IPS-15b (cell line): ENCODE results near the gene ETV4.

ENCODE experiments used
- H3K27me3 ChIP-seq: one replicate; pipeline ENCODE4 v1.6.1; 2013; ENCODE audit warnings: low read length; ENCODE audit not compliant: control insufficient read depth, insufficient read depth
- H3K36me3 ChIP-seq: one replicate; pipeline ENCODE4 v1.6.1; 2013; ENCODE audit warnings: low read length; ENCODE audit not compliant: control insufficient read depth, insufficient read depth
- H3K4me1 ChIP-seq: one replicate; pipeline ENCODE4 v1.6.1; 2013; ENCODE audit warnings: mild to moderate bottlenecking, low read length; ENCODE audit not compliant: control insufficient read depth, insufficient read depth
- H3K4me3 ChIP-seq: one replicate; pipeline ENCODE4 v1.5.1; 2013; ENCODE audit warnings: low read depth, low read length
- H3K9ac ChIP-seq: one replicate; pipeline ENCODE4 v1.6.1; 2013; ENCODE audit warnings: low read depth, mild to moderate bottlenecking, low read length
- H3K9me3 ChIP-seq: one replicate; pipeline ENCODE4 v1.6.1; 2013; ENCODE audit warnings: mild to moderate bottlenecking, low read length; ENCODE audit not compliant: control insufficient read depth, insufficient read depth

Gene ETV4

DNA sequence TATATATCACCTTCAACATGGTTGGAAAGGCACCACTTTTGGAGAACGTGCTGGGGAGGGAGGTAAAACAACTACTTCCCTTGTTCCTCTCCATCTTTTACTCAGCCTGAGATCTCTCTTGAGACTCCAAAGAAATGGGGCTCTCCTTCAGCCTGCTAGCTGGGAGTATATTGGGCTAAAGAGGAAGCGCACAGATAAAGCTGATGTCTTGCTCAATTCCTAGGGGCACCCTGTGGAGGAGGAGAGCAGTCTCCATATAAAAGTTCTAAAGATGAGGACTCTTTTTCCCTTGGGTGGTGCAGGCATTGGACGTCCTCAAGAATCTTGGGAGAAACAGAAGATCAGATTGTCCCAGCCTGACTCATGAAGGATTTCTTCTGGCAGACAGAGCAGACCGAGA lies 4.6 kb upstream of the ETV4 start:
- Histone ChIP-seq H3K27me3 (peaks cover 25% of the 10 kb centered on the region), H3K9ac (no peak overlapping the region), H3K36me3 (no peaks in the 10 kb centered on the region), H3K4me1 (peaks cover 36% of the 10 kb centered on the region), H3K9me3 (no peaks in the 10 kb centered on the region), H3K4me3 (no peak overlapping the region)

DNA sequence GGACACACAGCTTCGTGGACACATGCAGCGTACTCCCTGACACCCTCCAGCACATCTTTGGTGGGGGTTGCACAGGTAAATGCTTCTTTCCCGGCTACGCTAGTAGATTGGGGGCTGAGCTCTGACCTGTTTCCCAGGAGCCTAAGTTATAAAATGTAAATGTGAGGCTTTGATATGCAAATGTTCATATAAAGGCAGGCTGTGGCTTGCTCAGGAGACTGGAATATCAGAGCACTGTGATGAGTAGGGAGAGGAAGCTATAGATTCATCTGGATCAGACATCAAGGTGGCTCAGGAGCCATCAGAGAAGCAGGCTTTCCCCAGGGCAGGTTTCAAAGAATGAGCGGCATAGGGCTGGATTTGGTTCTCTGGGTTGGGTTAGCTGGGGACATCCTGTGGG lies 3.4 kb upstream of the ETV4 start:
- Histone ChIP-seq H3K4me1 (peaks cover 31% of the 10 kb centered on the region), H3K36me3 (no peaks in the 10 kb centered on the region), H3K9ac (no peak overlapping the region), H3K4me3 (no peak overlapping the region), H3K9me3 (no peaks in the 10 kb centered on the region), H3K27me3 (peaks cover 25% of the 10 kb centered on the region)

DNA sequence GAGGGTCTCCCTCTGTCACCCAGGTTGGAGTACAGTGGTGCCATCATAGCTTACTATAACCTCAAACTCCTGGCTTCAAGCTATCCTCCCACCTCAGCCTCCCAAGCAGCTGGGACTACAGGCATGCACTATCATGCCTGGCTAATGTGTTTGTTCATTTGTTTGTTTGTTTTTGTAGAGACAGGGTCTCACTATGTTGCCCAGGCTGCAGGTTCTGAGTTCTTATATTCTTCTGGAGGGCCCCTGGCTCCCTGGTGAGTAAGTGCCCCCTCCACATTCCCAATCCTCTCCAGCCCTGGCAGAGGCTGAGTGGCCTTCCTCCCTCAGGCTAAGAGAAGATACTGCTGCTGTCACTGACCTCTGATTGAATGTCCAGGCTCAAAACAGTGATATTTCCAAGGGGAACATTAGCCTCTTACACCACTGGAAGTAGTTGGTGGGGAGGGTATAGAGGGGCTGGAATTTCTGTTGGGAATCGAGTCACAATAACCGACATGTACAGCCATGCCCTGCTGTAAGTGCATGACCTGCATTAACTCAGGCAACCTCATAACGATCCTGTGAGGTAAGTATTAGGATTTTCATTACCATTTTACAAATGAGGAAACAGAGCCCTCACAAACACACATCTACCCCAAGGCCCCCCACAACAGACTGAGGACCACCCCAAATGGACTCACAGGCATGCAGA lies 2.7 kb upstream of the ETV4 start:
- Histone ChIP-seq H3K4me3 (no peak overlapping the region), H3K4me1 (peaks cover 27% of the 10 kb centered on the region), H3K27me3 (peaks cover 25% of the 10 kb centered on the region), H3K36me3 (no peaks in the 10 kb centered on the region), H3K9ac (no peak overlapping the region), H3K9me3 (no peaks in the 10 kb centered on the region)

DNA sequence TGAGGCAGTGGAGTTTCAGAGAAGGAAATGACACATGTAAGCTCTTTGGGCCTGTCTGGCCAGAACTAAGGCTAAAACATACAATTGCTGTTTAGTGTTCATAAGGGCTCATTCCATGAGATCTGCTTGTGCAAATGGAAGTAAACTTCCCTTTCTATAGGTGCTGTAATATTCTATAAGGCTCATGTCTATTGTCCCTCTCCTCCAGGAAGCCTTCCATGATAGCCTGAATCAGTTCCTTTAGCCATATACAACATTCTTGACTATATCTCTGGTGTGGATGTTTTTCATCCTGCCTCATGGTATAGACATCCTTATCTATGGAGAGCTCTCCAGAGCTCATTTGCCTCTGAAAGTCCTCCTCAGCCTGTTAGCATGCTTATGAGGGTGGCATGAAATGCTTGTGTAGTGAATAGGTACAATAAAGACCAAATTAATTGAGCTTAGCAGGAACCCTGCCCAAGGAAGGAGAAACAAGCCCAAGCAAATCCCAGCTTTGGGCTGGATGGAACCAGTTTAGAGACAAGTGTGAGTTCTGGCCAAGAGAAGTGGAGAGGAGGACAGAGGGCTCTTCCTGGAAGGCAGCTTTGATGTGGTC lies 1.6 kb upstream of the ETV4 start:
- Histone ChIP-seq H3K27me3 (peaks cover 25% of the 10 kb centered on the region), H3K36me3 (no peaks in the 10 kb centered on the region), H3K4me1 (peaks cover 29% of the 10 kb centered on the region), H3K4me3 (no peak overlapping the region), H3K9me3 (no peaks in the 10 kb centered on the region), H3K9ac (no peak overlapping the region)

DNA sequence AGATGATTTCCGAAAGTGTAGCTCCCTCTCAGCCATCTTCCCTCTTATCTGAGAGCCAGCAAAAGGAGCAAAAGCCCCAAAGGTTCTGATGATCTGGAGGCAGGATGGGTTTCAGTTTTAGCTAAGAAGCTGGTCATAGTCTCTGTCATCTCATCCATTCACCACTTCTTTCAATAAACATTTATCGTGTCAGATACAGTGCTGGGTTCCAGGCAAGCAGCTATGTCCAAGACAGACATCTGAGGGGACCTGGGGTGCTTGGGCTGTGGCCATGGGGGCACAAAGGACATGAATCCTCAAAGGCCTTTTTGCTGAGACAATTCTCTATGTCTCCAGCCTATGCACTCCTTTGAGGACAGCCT lies 1.0 kb upstream of the ETV4 start:
- Histone ChIP-seq H3K9me3 (no peaks in the 10 kb centered on the region), H3K4me1 (peaks cover 32% of the 10 kb centered on the region), H3K27me3 (peaks cover 25% of the 10 kb centered on the region), H3K36me3 (no peaks in the 10 kb centered on the region), H3K4me3 (no peak overlapping the region), H3K9ac (no peak overlapping the region)

DNA sequence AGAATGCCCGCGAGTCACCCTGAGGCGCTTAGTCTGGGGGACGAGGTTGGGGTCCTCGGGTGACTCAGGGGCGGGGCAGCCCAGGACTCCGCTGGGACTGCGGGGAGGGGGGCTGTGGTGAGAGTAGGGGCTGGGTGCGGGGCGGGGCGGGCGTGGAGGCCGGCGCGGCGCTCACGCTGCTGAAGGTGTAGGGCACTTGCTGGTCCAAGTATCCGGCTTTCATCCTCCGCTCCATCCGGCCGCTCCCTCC lies 832 bp downstream of the ETV4 start:
- Histone ChIP-seq H3K9ac (peak overlapping the region; percentile 91), H3K9me3 (no peaks in the 10 kb centered on the region), H3K4me1 (peaks cover 48% of the 10 kb centered on the region), H3K4me3 (peak overlapping the region; percentile 83), H3K27me3 (peaks cover 25% of the 10 kb centered on the region), H3K36me3 (no peaks in the 10 kb centered on the region)

DNA sequence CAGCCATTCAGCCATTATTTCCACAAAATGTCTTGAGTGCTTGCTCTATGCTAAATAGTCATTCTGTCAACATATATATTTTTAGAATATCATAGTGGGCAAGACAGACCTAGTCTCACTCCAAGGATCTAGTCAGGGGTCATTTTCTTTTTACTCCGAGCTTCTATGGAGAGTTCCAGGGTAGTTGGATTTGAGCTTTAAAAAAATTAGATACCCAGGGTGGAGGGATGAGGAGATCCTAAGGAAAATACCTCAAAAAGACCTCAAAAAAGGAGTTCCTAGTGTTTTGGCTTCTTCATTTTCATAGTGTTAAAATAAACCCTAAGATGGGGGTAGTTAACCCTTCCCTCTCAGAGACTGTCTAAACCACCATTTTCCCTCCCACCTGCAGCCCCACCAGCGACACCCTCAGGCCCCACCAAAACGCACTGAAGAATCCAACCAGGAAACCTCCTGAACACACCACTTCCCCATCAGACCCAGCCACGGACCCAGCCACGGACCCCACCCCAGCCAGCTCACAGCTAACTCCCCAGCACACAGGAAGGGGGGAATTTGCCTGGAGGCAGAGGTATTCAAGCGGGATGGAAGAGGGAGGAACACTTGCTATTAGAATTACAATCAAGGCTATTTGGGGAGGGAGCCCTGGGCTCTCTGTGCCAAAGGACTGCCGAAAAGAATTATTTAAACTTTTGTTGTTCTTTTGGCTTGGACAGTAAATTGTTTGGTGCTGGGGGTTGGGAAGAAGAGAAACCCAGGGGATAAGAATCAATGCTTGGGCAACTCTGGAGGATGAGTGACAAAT lies 2.2 kb downstream of the ETV4 start:
- no peaks in the 10 kb centered on the region for H3K9me3 ChIP-seq
- H3K9ac ChIP-seq = peak overlapping the region; percentile 91
- H3K27me3 ChIP-seq = peaks cover 22% of the 10 kb centered on the region
- no peaks in the 10 kb centered on the region for H3K36me3 ChIP-seq
- peak overlapping the region; percentile 83 for H3K4me3 ChIP-seq
- H3K4me1 ChIP-seq = peaks cover 38% of the 10 kb centered on the region

DNA sequence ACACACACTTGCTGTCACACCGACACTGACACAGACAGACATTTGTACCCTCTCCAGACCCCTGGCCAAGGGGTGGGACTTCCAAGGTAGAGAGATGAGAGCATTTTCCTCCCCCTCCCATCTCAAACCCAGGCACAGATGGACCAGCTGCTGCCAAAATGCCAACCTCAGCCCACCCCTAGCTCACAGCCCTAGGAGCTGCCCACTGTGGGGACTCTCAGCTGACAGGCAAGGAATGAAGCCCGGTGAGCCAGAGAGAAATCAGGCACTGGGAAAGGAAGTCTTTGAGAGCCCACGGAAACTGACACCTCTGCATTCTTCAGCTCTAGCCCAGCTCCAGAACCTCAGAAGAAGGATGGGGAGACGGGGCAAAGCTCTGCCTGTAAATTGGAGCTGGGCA lies 2.8 kb downstream of the ETV4 start:
- Histone ChIP-seq H3K4me1 (peaks cover 38% of the 10 kb centered on the region), H3K9me3 (no peaks in the 10 kb centered on the region), H3K9ac (peak overlapping the region; percentile 42), H3K4me3 (peak overlapping the region; percentile 83), H3K36me3 (no peaks in the 10 kb centered on the region), H3K27me3 (peaks cover 17% of the 10 kb centered on the region)

DNA sequence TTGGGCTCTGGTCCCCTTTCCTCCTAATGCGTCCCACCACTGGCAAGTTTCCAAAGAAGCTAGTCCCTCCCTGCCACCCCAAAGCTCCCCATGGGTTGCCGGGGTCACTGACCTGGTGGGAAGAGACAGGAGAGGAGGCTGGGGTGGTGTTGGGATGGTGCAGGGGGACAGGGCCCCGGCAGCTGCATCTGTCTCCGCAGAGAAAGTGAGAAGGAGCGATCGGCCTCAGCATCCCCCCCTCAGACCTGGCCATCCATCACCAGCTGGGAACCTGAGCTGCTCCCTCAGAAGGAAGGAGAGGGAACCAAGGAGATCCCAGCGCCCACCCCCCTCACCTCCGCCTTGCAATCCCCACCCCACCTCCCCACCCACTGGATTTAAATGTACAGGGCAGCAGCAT lies 3.3 kb downstream of the ETV4 start:
- Histone ChIP-seq H3K4me1 (peaks cover 37% of the 10 kb centered on the region), H3K9me3 (no peaks in the 10 kb centered on the region), H3K9ac (no peak overlapping the region), H3K27me3 (peaks cover 13% of the 10 kb centered on the region), H3K4me3 (peak overlapping the region; percentile 28), H3K36me3 (no peaks in the 10 kb centered on the region)

DNA sequence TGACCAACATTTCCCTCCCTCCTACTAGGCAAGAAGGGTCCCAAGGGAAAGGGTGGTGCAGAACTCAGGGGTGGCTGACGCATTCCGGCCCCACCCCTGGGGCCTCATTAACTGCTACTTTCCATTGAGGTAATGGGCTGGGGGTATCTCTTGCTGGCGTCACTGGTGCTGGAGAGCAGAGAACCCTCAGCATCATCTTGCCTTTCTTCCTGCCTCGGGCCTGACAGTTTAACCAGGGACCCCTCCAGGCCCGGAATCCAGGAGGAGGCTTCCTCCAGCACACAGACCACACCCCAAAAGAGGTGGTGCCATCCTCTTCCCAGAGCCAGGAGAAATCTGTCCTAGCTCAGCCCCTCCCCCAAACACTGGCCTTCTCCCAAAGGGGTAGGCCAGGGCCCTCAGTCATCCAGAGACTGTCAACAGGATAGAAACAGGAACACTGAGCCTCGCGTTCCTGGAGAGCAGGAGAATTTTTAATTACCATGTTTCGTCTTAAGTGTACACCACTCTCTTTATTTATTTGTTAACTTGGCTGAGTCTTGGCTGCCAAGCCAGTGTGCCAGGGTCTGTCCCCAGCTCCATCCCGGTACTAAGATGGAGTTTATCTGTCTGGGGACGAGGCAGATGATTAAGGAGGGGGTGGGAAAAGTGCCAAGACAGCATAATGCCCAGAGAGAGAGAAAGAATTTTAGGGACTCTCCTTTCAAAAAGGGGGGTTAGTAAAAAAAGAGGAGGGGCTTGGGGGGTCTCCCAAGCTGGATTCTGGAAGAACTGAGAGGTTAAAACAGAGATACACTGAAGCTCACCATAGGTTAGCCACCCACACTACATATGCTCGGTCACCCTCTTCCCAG lies 5.1 kb downstream of the ETV4 start:
- Histone ChIP-seq H3K9ac (no peak overlapping the region), H3K36me3 (no peaks in the 10 kb centered on the region), H3K9me3 (no peaks in the 10 kb centered on the region), H3K27me3 (no peaks in the 10 kb centered on the region), H3K4me1 (peaks cover 35% of the 10 kb centered on the region), H3K4me3 (peak overlapping the region; percentile 18)

DNA sequence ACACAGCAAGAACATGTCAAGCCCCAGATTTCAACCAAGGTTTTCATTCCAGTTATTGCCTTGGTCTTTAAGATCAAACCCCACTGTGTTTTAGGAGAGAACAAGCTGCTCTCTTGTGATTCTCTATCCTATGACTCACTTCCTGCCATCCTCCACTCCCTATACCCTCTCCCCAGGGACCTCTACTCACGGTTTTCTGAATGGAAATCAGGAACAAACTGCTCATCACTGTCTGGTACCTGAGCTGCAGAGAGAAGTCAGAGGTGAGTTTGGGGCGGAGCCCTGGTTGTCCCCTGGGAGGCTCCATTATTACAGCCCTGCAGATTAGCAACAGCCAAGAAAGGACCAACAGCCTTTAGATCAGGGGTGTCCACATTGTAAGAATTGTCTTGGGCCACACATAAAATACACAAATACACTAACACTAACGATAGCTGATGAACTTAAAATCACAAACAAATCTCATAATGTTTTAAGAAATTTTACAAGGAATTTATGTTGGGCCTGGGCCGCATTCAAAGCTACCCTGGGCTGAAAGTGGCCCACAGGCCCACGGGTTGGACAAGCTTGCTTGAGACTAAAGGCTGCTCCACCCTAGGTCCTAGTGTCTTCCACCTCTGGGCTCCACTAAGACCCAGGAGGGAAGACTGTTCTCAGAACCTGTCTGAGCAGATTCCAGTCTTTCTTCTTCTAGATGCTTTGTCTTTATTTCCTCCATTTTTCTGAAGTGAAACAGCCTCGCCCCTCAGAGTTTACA lies 9.7 kb downstream of the ETV4 start:
- Histone ChIP-seq H3K4me3 (no peak overlapping the region), H3K9me3 (no peaks in the 10 kb centered on the region), H3K36me3 (peaks cover 3% of the 10 kb centered on the region), H3K9ac (no peak overlapping the region), H3K27me3 (no peaks in the 10 kb centered on the region), H3K4me1 (peaks cover 20% of the 10 kb centered on the region)
